ENCODE data around the gene XYLT1.

XYLT1 gene

DNA sequence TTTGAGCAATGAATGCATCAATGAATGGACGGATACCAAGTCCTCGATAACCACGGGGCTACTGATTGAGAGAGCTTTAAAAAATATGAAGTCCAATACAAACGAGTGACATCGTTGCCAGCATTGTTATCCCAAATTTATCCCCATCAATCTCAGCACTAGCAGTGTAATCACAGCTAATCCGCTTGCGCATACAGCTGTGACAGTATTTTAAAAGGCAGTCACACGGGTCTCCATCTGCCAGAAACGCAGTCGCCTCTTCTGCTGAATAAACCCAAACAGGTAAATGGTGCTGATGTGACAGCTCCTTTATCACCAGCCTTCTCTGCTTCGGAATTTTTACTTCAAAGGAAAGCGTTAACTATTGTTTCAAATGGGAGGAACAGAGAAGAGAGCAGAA lies 311.1 kb downstream of the XYLT1 start (continued):
- no peak for TF ChIP-seq TSHZ1 (tag by site-specific recombination; IDR thresholded peaks at IDR 0.05; ENCODE audit: borderline replicate concordance)
- no peak for TF ChIP-seq OVOL3 (tag by site-specific recombination; IDR thresholded peaks at IDR 0.05)
- TF ChIP-seq RBAK (tag by site-specific recombination; IDR thresholded peaks at IDR 0.05): no peak
- TF ChIP-seq ZSCAN16 (tag by site-specific recombination; IDR thresholded peaks at IDR 0.05): no peak

DNA sequence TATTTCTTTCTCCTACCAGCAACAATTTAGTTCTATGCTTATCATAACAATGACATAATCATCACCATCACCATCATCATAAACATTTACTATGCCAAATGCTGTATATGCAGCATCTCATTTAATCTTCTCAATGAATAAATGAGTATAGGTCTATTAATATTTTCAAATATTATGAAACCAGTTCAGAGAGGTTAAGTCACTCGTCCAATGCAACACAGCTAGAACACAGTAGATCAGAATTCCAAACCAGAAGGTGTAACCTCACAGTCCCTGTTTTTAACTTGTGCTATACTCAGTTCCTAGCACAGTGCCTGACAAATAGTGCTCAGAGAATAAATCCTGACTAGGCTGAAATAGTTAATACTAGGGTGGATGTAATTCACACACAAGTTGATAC lies 314.8 kb downstream of the XYLT1 start:
- Histone ChIP-seq H3K27ac (ENCODE audit: extremely low read depth, low read depth, low read length) (no peak overlapping the region), H3K36me3 (ENCODE audit: control insufficient read depth in 2 of 2, insufficient read depth in 1 of 2, low read length in 2 of 2) (no peaks in the 10 kb centered on the region), H3K4me3 (ENCODE audit: low read depth, low read length) (no peak overlapping the region), H3K9me3 (ENCODE audit: control insufficient read depth, insufficient read depth, low read depth, low read length) (no peaks in the 10 kb centered on the region), H3K4me1 (ENCODE audit: control insufficient read depth, insufficient read depth, low read length) (no peaks in the 10 kb centered on the region)
- POLR2A ChIA-PET: no interaction called here
- CTCF ChIA-PET: no interaction called here
- TF ChIP-seq ZNF169 (tag by site-specific recombination; IDR thresholded peaks at IDR 0.05): no peak
- TF ChIP-seq ZNF571 (tag by site-specific recombination; IDR thresholded peaks at IDR 0.05): no peak
- no peak for TF ChIP-seq HOXC10 (CRISPR knock-in tag; IDR thresholded peaks at IDR 0.05)
- TF ChIP-seq ZNF677 (tag by site-specific recombination; IDR thresholded peaks at IDR 0.05): no peak
- TF ChIP-seq ZBTB8A (tag by site-specific recombination; IDR thresholded peaks at IDR 0.05): no peak
- TF ChIP-seq KLF7 (tag by site-specific recombination; IDR thresholded peaks at IDR 0.05; ENCODE audit: borderline replicate concordance): no peak
- TF ChIP-seq ZNF280C (tag by site-specific recombination; IDR thresholded peaks at IDR 0.05): no peak
- TF ChIP-seq SCRT2 (tag by site-specific recombination; IDR thresholded peaks at IDR 0.05): no peak
- no peak for TF ChIP-seq ZBTB7A (tag by site-specific recombination; IDR thresholded peaks at IDR 0.05; ENCODE audit: low read depth)
- TF ChIP-seq, protein P1, sequence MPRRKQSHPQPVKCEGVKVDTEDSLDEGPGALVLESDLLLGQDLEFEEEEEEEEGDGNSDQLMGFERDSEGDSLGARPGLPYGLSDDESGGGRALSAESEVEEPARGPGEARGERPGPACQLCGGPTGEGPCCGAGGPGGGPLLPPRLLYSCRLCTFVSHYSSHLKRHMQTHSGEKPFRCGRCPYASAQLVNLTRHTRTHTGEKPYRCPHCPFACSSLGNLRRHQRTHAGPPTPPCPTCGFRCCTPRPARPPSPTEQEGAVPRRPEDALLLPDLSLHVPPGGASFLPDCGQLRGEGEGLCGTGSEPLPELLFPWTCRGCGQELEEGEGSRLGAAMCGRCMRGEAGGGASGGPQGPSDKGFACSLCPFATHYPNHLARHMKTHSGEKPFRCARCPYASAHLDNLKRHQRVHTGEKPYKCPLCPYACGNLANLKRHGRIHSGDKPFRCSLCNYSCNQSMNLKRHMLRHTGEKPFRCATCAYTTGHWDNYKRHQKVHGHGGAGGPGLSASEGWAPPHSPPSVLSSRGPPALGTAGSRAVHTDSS (tag by site-specific recombination; IDR thresholded peaks at IDR 0.05): no peak
- no peak for TF ChIP-seq BCL11A (tag by site-specific recombination; IDR thresholded peaks at IDR 0.05; ENCODE audit: low read depth)
- TF ChIP-seq ZNF26 (tag by site-specific recombination; IDR thresholded peaks at IDR 0.05): no peak
- TF ChIP-seq ZBTB1 (tag by site-specific recombination; IDR thresholded peaks at IDR 0.05): no peak
- no peak for TF ChIP-seq GLIS1 (tag by site-specific recombination; IDR thresholded peaks at IDR 0.05)
- TF ChIP-seq ZNF223 (tag by site-specific recombination; IDR thresholded peaks at IDR 0.05): no peak
- no peak for TF ChIP-seq ZNF777 (tag by site-specific recombination; IDR thresholded peaks at IDR 0.05; ENCODE audit: borderline replicate concordance)

Data from HEK293 (cell line).